GM18499 (cell line): Measurements from ENCODE around the gene NEBL.

Experiments used
- ATAC-seq: cut with Tn5 transposase; IDR thresholded peaks from one replicate; pipeline ENCODE4 v1.9.1; 2021; ENCODE audit warnings: moderate number of reproducible peaks; ENCODE audit not compliant: insufficient read depth, unreplicated experiment

Gene NEBL

DNA sequence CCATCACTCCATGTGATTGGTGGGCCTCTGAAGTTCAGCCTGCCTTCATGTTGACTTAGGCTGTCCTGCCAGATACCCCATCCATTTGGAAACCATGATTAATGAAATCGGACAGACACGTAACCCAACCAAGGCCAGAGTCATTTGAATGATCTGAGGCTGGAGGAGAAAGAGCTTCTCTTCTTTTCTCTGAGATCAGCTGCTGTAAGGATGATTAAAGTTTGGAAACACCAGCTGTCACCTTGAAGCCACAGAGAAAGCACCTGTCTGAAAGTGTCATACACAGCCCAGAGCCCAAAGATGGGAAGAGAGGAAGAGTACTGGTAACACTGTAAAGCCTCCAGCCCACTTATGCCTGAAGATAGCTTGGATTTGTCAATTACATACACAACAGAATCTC is 22.9 kb downstream of the NEBL start:
- ATAC-seq = no peak

DNA sequence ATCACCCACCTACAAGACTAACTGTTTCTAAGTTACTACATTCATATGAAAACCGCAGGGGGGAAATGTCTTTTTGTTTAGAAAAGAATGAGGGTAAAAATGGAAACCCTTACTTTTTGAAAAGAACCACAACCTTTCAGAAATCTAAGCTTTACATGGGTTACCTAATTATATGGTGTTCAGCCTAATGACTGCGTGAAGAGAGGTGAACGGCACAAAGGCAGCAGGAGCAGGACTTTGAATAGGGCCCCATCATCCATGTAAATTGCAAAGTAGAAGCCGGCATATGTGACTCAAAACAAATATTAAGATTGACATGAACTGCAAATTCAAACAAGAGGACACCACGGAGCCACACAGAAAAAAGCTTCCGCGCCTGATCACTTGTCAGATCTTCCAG is 25.1 kb downstream of the NEBL start:
- no peak for ATAC-seq

DNA sequence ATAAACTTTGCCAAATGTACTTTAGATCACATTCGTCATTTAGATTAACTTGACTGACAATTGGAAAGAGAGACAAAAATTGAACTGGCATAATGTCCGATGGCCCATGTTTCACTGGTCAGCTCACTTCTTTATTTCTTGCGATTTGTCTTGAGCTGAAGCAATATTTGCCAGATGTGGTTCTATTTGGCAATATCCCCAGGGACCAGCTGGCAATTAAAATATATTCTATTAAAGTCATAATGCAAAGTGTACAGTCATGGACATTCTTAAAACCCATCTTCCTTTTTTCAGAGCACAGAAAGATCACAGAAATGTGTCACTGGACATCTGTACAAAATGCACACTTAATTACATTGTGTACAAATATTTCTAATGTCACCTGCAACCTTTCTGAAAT is 26.3 kb downstream of the NEBL start:
- ATAC-seq = no peak

DNA sequence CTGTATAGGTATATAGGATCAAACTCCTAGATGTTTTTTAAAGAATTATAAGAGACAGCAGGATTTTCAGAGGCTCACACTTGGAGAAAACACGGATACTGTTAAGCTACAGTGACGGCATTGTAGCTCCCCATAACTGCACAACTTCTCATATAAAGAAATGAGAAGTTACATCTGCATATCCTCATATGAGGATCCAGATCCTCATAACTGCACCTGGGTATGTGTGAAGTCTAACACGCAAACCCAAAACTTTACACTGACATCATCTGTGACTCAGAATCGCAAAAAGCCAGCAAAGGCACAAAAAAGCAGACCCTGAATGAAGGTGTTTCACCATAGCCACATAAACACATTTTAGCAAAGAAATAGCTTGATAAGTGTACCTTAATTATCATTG is 34.1 kb downstream of the NEBL start:
- ATAC-seq = no peak

DNA sequence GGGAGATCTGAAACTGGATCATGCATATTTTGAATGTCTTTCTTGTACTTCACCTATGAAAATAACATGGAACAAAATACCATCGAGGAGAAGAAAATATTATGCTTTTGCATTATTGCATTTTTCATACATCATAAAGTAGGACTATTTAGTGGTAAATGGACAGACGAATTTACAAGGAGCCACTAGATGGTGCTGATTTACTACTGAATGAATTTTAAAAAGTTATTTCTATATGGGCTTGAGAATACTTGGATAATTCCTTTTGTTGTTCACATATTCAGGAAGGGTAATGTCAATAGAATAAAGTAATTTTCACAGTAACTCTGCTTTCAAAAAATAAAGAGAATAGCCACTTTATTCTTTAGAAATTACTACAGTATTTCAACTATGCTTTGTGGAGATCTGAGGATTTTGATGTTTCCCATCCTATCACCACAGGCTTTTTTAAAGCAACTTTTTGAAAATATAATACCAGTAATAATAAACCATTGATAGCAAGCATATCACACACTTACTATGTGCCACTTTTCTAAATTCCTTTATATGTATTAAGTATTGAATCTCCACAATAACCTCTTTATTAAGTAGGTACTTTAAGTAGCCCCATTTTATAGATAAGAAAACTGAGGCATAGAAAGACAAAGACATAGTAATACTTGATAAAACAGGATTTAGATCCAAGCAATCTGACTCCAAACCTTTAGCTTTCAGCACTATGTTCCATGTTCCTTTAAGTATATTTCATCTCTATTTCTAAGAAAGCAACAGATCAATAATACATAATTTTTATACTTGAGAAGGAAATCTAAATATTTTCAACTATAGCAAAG is 38.6 kb downstream of the NEBL start:
- no peak for ATAC-seq

DNA sequence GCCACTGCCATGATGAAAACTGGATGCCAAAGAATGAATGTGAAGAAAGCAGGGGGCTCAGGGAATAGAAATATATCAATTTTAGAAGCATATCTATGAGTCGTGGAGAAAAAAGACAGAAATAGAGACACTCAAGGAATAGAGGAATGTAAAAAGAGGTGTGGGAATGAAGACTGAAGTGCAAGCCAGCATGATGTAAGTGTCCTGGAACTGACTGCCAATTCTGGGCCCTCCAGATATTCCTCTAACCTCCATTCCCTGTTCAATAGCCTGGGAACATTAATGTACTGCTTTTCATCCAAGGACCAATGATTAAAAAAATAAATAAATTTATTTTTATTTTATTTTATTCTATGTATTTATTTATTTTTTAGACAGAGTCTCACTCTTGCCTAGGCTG is 40.6 kb downstream of the NEBL start:
- no peak for ATAC-seq

DNA sequence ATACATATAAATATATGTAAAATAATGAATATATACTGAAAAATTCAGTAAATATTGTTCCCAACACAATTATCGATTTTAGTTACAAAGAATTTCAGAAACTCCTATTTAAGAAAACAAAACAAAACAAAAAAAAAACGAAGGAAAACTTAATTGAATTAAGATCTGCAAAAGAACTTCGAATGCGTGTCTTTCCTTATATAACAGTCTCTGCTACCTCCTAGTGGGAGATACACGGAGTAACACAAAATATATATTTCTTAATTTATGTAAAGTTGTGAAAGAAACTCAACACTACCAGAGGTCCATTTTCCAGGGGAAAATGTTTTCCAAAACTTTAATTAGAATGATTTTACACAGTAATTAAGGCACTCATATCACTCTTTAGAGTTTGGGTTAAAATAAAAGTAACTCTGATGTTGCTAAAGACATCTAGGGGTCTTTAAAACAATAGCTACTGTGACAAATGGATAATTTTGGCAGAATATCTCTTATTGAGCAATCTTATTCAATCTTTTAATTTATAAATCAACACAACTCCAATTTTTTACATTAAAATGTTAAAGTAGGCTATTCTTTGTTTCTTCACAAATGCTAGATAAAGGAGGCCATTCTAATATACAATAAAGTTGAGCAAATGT is 41.6 kb downstream of the NEBL start:
- no peak for ATAC-seq

DNA sequence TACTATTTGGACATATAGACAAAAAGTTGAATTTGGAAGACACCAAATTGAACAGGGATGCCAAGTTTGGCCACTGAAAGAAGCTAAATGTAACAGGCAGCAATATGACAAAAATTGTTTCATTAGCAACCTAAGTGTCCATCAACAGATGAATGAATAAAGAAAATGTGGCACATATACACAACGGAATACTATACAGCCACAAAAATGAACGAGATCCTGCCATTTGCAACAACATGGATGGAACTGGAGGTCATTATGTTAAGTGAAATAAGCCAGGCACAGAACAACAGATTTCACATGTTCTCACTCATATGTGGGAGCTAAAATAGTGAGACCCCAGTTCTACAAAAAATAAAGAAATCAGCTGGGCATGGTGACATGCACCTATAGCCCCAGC is 43.8 kb downstream of the NEBL start:
- ATAC-seq = no peak

DNA sequence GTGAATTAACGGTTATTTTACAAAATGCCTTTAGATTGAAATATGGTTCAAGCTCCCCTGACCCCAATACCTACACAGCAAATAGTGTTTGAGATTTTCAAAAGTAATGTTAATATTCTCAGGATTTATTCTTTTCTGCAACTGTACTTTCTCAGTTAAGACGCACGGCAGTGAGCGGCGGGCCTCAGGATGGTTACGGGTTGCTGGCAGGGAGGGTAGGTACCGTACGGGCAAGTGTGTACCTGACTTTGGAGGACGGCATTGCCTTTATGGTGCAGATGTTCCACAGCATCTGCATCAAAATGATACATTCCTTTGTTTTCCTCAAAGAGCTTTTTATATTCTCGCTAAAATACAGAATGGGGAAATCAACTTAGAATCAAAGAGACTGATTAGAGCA is 44.8 kb downstream of the NEBL start:
- no peak for ATAC-seq

DNA sequence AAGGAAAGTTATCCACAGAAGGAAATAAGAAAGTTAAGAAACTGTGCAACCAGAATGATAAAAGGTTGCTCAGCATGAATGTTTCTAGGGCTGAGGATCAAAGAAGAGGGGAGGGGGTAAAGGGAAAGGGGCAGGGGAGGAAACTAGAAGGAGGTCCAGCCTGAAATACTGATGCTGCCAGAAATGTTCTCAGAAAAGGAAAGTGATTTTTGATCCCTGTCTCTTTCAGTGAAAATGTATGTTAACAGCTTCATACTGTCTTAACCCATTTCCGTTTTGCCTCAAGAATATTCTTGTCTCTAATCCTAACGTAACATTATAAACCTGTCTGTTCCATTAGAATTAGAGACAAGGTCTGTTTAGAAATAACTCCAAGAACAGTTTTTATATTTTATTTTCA is 49.6 kb downstream of the NEBL start:
- no peak for ATAC-seq

DNA sequence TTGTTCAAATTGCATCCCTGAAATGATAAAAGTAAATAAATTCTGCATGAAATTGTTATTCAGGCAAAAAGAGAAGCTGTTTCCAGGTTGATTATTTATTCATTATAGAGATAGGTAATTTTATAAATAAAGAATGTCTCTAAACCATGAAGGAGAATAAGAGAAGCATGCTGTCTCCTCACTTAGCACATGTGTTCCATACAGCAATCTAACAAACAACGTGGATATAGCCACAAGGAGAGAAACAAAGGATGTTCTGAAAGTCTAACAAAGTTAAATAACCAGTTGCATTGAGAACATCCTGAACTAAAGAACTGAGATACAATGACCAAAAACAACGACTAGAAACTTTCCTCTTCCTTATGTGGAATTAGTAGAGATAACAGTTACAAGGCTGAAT is 50.8 kb downstream of the NEBL start:
- no peak for ATAC-seq

DNA sequence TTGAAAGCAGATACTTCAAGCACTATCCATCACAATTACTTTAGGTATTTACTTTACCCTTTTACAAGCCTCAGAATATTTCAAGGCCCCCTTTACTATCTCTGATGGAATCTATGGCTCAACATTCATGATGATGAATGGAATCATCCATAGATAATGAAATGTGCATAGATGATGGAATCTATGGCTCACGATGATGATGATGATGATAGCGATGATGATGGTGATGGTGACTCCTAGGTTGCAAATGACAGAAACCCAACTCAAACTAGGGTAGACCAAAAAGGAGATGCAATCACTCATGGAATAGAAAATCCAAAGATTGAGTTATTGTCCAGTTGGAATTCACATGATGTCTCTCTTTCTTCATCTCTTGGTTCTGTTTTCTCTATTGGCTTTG is 55.7 kb downstream of the NEBL start:
- no peak for ATAC-seq

DNA sequence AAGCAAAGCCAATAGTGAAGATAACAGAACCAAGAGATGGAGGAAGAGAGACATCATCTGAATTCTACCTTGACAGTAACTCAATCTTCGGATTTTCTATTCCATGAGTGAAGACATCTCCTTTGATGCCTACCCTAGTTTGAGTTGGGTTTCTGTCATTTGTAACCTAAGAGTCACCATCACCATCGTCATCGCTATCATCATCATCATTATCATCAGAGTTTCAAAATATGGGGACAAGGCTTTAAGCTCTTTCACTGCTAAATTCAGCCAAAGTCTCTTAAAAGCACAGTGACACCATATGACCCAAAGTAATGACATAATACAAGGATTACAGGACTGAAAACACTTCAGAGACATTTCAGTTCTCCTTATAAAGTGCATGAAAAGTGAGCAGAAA is 57.2 kb downstream of the NEBL start:
- no peak for ATAC-seq

DNA sequence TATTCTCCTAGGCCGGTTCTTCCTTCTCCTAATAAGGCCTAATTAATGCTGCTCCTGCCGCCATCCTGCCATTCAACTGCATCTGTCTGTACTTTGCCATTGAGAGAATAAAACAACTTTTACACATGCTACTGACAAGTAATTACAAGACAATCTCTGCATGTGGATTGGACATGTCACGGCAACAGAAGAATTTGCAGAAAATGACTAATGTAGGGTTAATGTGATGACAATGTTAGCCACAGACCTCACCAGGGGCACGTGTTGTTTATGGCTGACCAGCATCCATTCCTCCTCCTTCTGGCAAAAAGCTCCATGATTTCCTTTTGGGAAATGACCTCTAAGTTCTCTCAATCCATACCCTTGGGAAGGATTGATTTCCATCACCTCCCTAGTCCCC is 58.0 kb downstream of the NEBL start:
- no peak for ATAC-seq

DNA sequence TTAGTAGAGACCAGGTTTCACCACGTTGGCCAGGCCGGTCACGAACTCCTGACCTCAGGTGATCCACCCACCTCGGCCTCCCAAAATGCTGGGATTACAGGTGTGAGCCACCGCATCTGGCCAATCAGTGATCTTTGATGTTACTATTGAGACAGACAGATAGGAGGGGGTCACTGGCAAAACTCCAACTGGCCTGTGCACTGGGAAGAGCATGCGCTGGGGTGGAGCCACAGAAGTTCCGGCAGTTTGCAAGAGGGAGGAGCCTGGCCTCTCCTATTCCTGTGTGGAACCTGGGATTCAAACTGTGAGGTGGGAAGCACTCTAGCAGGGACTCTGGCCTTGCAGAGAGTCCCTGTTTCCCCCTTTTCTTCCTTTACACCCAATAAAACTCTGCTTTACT is 60.7 kb downstream of the NEBL start:
- ATAC-seq = no peak

DNA sequence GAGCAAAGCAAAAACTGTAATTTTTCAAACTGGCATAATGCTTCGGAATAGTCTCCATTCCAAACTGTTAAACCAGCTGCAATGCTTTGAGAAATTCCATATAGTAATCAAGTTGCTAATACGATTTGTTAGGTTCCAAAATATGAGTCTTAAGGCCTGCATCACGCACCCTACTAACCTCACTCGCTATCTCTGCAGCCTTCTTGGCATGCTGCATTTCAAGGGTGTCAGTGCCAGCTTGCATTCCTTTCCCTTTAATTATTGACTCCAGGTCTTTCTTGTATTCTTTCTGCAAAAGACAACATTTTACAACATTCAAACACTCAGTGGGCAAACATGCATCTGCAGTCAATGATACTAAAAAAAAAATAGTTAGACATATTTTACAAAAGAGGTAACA is 61.8 kb downstream of the NEBL start:
- no peak for ATAC-seq

DNA sequence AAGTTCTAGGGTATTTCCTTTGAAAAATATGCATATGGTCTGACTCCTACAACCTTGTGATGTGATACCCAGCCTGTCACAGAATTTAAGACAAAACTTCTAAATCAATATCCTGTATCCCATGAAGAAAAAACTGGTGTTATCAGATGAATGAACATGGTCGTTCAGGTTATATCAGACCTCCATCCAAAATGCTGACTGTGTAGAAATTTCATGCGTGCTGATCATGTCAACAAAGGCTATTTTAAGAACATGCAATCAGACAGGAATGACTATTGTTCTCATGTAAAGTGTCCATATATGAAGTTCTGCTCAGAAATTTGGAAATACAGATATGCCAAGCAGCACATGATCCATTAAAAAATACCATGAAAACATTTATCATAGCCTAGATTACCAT is 62.3 kb downstream of the NEBL start:
- no peak for ATAC-seq

DNA sequence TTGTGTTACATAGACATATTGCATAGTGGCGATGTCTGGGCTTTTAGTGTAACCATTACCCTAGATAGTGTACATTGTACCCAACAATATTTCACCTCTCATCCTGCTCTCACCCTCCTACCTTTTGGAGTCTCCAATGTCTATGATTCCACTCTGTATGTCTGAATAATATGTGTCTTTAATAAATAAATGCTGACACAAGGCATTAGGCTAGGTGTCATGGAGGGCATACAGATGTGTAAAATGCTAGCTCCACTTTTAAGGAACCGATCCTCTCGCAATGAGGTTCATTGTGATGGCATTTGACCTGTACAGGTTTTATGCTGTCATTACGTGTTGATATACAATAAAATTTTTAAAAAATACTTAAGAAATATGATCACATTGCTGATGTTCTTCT is 74.3 kb downstream of the NEBL start:
- ATAC-seq = no peak

DNA sequence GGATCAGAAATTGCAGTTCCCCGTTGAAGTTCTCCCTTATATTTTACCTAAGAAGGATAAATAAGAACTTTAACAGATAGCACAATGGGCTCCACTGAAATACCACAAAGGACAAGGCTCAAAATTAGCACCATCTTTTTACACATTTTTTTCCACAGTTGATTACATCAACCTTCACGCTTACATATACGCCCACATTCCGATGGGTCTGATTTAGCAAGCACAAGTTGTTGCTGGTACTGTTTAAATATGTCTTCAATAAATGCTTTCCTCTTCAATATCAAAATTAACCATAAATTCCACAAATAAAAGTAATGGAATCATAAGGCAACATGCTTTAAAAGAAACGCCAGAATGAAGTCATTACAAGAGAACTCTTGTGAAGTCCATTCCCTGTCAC is 79.5 kb downstream of the NEBL start:
- no peak for ATAC-seq

DNA sequence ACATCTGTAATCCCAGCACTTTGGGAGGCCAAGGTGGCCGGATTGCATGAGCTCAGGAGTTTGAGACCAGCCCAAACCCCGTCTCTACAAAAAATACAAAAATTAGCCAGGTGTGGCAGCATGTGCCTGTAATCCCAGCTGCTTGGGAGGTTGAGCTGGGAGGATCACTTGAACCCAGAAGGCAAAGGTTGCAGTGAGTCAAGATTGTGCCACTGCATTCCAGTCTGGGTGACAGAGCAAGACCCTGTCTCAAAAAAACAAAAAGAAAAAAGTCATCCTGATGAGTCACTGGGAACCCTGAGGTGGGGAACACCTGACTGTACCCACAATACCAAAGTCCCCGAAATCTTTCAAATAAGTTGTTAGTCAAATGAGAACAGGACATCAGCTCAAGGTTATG is 80.0 kb downstream of the NEBL start:
- ATAC-seq = no peak

DNA sequence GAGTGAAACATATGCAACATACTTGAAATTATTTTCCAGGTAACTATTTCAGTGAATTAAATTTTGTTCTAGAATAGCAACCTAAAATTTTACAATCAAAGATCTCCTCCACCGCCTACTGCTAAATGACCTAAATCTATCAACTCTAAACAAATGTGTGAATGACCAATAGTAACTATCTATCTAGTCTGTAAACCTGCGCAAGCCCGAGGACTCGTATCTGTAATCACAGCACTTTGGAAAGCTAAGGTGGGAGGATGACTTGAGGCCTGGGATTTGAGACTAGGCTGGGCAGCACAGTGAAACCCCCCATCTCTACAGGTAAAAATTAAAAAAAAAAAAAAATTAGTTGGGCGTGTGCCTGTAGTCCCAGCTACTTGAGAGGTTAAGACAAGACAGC is 83.0 kb downstream of the NEBL start:
- no peak for ATAC-seq

DNA sequence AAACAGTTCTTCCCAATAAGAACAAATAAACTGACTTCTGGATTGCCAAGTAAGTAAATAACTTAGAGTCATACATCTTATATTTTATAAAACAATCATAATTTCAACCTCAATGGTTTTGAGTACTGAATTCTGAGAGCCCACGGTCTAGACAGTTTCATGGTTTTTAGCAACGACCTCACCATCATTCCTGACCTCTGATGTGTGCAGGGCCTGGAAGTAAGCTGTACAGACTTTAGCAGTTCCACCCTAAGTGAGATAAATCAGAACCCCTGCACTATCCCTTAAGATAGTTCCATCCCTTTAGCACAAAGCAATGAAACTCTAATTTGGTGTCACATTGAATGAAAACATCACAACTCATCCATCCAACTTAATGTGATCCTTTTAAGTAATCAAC is 86.0 kb downstream of the NEBL start:
- ATAC-seq = no peak
